Measurements from ENCODE around the gene CTSK.
"Not testable (repeated sequence)": the region's sequence is repeated elsewhere in the genome, so short reads cannot be mapped to it uniquely, and the experiment has no call there.

The CTSK gene

GRCh38 chr1:150804671-150805070 is 3.4 kb downstream of the CTSK start:
- no peak overlapping the region for H3K4me3 ChIP-seq (ENCODE audit: low read depth, low read length)
- TF ChIP-seq CTCF (IDR thresholded peaks at IDR 0.05; ENCODE audit: low read depth, low read length) = no peak

GRCh38 chr1:150799089-150799488 is 9.0 kb downstream of the CTSK start:
- TF ChIP-seq CTCF (IDR thresholded peaks at IDR 0.05; ENCODE audit: low read depth, low read length) = no peak
- no peak overlapping the region for H3K4me3 ChIP-seq (ENCODE audit: low read depth, low read length)

GRCh38 chr1:150798525-150798924 is 9.5 kb downstream of the CTSK start:
- no peak overlapping the region for H3K4me3 ChIP-seq (ENCODE audit: low read depth, low read length)
- no peak for TF ChIP-seq CTCF (IDR thresholded peaks at IDR 0.05; ENCODE audit: low read depth, low read length)

GRCh38 chr1:150796374-150796773 is 11.7 kb downstream of the CTSK start:
- TF ChIP-seq CTCF (IDR thresholded peaks at IDR 0.05; ENCODE audit: low read depth, low read length) = no peak
- no peak overlapping the region for H3K4me3 ChIP-seq (ENCODE audit: low read depth, low read length)

- not testable (repeated sequence) for H3K4me3 ChIP-seq (ENCODE audit: low read depth, low read length)
Measured at GRCh38 chr1:150793778-150794177, 14.3 kb downstream of the CTSK start.

- no peak for TF ChIP-seq CTCF (IDR thresholded peaks at IDR 0.05; ENCODE audit: low read depth, low read length)
- H3K4me3 ChIP-seq (ENCODE audit: low read depth, low read length) = no peak overlapping the region
Measured at GRCh38 chr1:150793221-150793620, 14.8 kb downstream of the CTSK start.

GRCh38 chr1:150791585-150791984 is 16.5 kb downstream of the CTSK start:
- TF ChIP-seq CTCF (IDR thresholded peaks at IDR 0.05; ENCODE audit: low read depth, low read length) = no peak

GRCh38 chr1:150789396-150789795 is 18.7 kb downstream of the CTSK start:
- TF ChIP-seq CTCF (IDR thresholded peaks at IDR 0.05; ENCODE audit: low read depth, low read length) = no peak
- H3K4me3 ChIP-seq (ENCODE audit: low read depth, low read length) = no peak overlapping the region

More at GRCh38 chr1:150791585-150791984, 16.5 kb downstream of the CTSK start:
- H3K4me3 ChIP-seq (ENCODE audit: low read depth, low read length) = no peak overlapping the region
